Endothelial cell of umbilical vein (primary cell): Measurements from ENCODE around the gene BAMBI. TPM values are rescaled to one million over a fixed set of nuclear protein-coding genes. Genes with fewer than 3 reads are reported as not detected.

Experiments used
- BruUV-seq: library from RNA; stranded (reverse); fragments of 400-500 nt; replicated peaks from 2 replicates; lab custom pipeline; 2021; lab: Mats Ljungman, UMichigan
- CTCF ChIA-PET: fragments of 300-600, 350-600 bp; sonication (Branson Sonifier 250); formaldehyde crosslinking; loops from one replicate; lab custom pipeline; 2021; ENCODE audit warnings: antibody characterized with exemption, inconsistent platforms; lab: Charles Lee
- POLR2A ChIA-PET: fragments of 300-600, 350-600 bp; sonication (Branson Sonifier 250); formaldehyde crosslinking; loops from one replicate; lab custom pipeline; 2021; ENCODE audit warnings: antibody characterized with exemption, inconsistent platforms; lab: Charles Lee
- DNase-seq: peaks from one replicate; pipeline ENCODE4 v3.0.0-alpha.2; 2011; ENCODE audit warnings: low read depth, low spot score
- FAIRE-seq: peaks from 2 replicates; lab custom pipeline; 2011; peaks lifted over from hg19 to GRCh38; lab: Jason Lieb, UNC
- H2AFZ ChIP-seq: 2 replicates; pipeline ENCODE4 v1.6.0; 2012; ENCODE audit warnings: low read depth, low read length, control low read depth, inconsistent platforms
- H3K27ac ChIP-seq: 2 replicates; pipeline ENCODE4 v1.5.1; 2011; ENCODE audit warnings: low read depth, mild to moderate bottlenecking, control low read depth, low read length, moderate library complexity; ENCODE audit not compliant: insufficient read depth
- H3K27me3 ChIP-seq, 2 experiments: 2 replicates each; pipeline versions ENCODE4 v1.6.0 to v1.6.1; 2011; ENCODE audit warnings: low read length in 2 of 2, mixed read lengths in 1 of 2; ENCODE audit not compliant: control insufficient read depth in 2 of 2, insufficient read depth in 2 of 2
- H3K36me3 ChIP-seq, 2 experiments: 2 replicates in 1 of 2; 3 replicates in 1 of 2; pipeline ENCODE4 v1.5.1; 2011; ENCODE audit warnings: low read length in 2 of 2, mild to moderate bottlenecking in 1 of 2, moderate library complexity in 1 of 2; ENCODE audit not compliant: control insufficient read depth in 2 of 2, insufficient read depth in 2 of 2; ENCODE audit errors: extremely low read depth in 1 of 2
- H3K4me1 ChIP-seq: 3 replicates; pipeline ENCODE4 v1.5.1; 2011; ENCODE audit warnings: mild to moderate bottlenecking, low read length; ENCODE audit not compliant: control insufficient read depth, insufficient read depth; ENCODE audit errors: extremely low read depth
- H3K4me2 ChIP-seq: 2 replicates; pipeline ENCODE4 v1.6.1; 2011; ENCODE audit warnings: low read length, control low read depth, mixed read lengths; ENCODE audit not compliant: insufficient read depth
- H3K4me3 ChIP-seq, 3 experiments: fragments of 200-600 bp in 1 of 3; sonication (generic), shearing (Covaris generic) in 1 of 3; replicated peaks in 1 of 3; 2 replicates each; pipeline ENCODE4 v1.5.1; 2011 to 2016; ENCODE audit warnings: control low read depth in 3 of 3, low read length in 3 of 3, mild to moderate bottlenecking in 2 of 3, inconsistent platforms in 1 of 3, low read depth in 1 of 3, moderate library complexity in 1 of 3; ENCODE audit not compliant: insufficient read depth in 1 of 3
- H3K79me2 ChIP-seq: 2 replicates; pipeline ENCODE4 v1.6.0; 2012; ENCODE audit warnings: low read length, inconsistent platforms; ENCODE audit not compliant: control insufficient read depth, insufficient read depth
- H3K9ac ChIP-seq: replicated peaks from 2 replicates; pipeline ENCODE3; 2011; ENCODE audit warnings: low read length, control low read depth; ENCODE audit not compliant: insufficient read depth; ENCODE audit errors: extremely low read depth
- H3K9me1 ChIP-seq: replicated peaks from 3 replicates; pipeline ENCODE4 v1.6.0; 2011; ENCODE audit warnings: mild to moderate bottlenecking, low read length; ENCODE audit not compliant: control insufficient read depth, insufficient read depth; ENCODE audit errors: extremely low read depth
- H3K9me3 ChIP-seq: replicated peaks from 2 replicates; pipeline ENCODE4 v1.5.1; 2012; ENCODE audit warnings: low read length, inconsistent platforms; ENCODE audit not compliant: control insufficient read depth, insufficient read depth
- H4K20me1 ChIP-seq: replicated peaks from 2 replicates; pipeline ENCODE3; 2011; ENCODE audit warnings: mild to moderate bottlenecking, low read length; ENCODE audit not compliant: control insufficient read depth, insufficient read depth; ENCODE audit errors: extremely low read depth
- CTCF ChIP-seq, 2 donors: IDR thresholded peaks; 1 replicate in 1 of 2; 2 replicates in 1 of 2; pipeline ENCODE4 v1.5.1; 2011; ENCODE audit warnings: low read length in 2 of 2, mild to moderate bottlenecking in 2 of 2, moderate library complexity in 2 of 2, control low read depth in 1 of 2, inconsistent platforms in 1 of 2, low read depth in 1 of 2; ENCODE audit not compliant: insufficient read depth in 1 of 2; ENCODE audit errors: extremely low read depth in 1 of 2
- EZH2 ChIP-seq: IDR thresholded peaks from 2 replicates; pipeline ENCODE4 v1.6.1; 2012; ENCODE audit warnings: borderline replicate concordance, low read depth, mild to moderate bottlenecking, moderate library complexity, low read length, inconsistent platforms; ENCODE audit not compliant: severe bottlenecking
- JUN ChIP-seq: IDR thresholded peaks from 2 replicates; pipeline ENCODE4 v1.6.1; 2011; ENCODE audit warnings: borderline replicate concordance, low read depth; ENCODE audit not compliant: insufficient read length, insufficient read depth
- MAX ChIP-seq: IDR thresholded peaks from 2 replicates; pipeline ENCODE4 v1.6.1; 2011; ENCODE audit not compliant: insufficient read depth, insufficient read length
- MYC ChIP-seq: IDR thresholded peaks from one replicate; pipeline ENCODE4 v1.6.1; 2011; ENCODE audit warnings: mild to moderate bottlenecking, low read depth, low read length
- POLR2A ChIP-seq: IDR thresholded peaks from 2 replicates; pipeline ENCODE4 v1.6.1; 2012; ENCODE audit warnings: low read depth, mild to moderate bottlenecking, control low read depth, low read length
- POLR2AphosphoS5 ChIP-seq: IDR thresholded peaks from 2 replicates; pipeline ENCODE4 v1.6.1; 2012; ENCODE audit warnings: low read depth, mild to moderate bottlenecking, control low read depth, low read length, moderate library complexity; ENCODE audit not compliant: insufficient read depth
- dilution Hi-C: fragments of 300-500 bp; cut with MboI; formaldehyde crosslinking; loops from one replicate; pipeline ENCODE4 v1.15.0; 2019; ENCODE audit warnings: low sequenced_read_pairs; ENCODE audit not compliant: extremely low pct_ligation_motif_present
- intact Hi-C: fragments of 100-400 bp; cut with micrococcal nuclease; formaldehyde crosslinking; loops from one replicate; pipeline ENCODE4 v1.10.0; 2022
- polyA plus RNA-seq, 4 experiments: library from polyadenylated mRNA; depleted of rRNA in 3 of 4; stranded (reverse) in 3 of 4; unstranded in 1 of 4; fragments of >200 nt; gene quantifications; 2 replicates each; pipeline versions ENCODE4 v1.2.1 to v1.2.3, GENCODE V29; 2011 to 2012; ENCODE audit warnings: missing spikeins in 1 of 4
- total RNA-seq: library from RNA; stranded (reverse); gene quantifications from 2 replicates; pipeline ENCODE4 v1.2.3, GENCODE V29; 2021

Gene BAMBI
- total and polyA plus RNA-seq, 2 donors (not counting 3 experiments of a cell fraction or from before 2014, with no cell fraction given) = 3.2 to 4.3 TPM

GRCh38 chr10:28716748-28717147 is 39.4 kb downstream of the BAMBI start:
- no peaks in the 10 kb centered on the region for H3K36me3 ChIP-seq
- no peak overlapping the region for H3K4me2 ChIP-seq
- H3K27me3 ChIP-seq = no peaks in the 10 kb centered on the region
- CTCF ChIA-PET = interaction anchor here (1.5 kb wide), 1 partner anchor 20 kb away, joined by 4 read pairs; no protein-coding TSS in a partner anchor
- intact Hi-C loops = no loop called here
- H3K4me1 ChIP-seq = peaks cover 14% of the 10 kb centered on the region
- H3K9ac ChIP-seq = no peak overlapping the region
- dilution Hi-C loops = no loop called here
- no peaks in the 10 kb centered on the region for H3K79me2 ChIP-seq
- no peak for DNase-seq
- TF ChIP-seq EZH2 = no peak
- TF ChIP-seq CTCF (IDR thresholded peaks at IDR 0.05; ENCODE audit: extremely low read depth in 1 of 2, insufficient read depth in 1 of 2, low read depth in 1 of 2, low read length in 2 of 2) = no peak
- no peak overlapping the region for H2AFZ ChIP-seq
- no peaks in the 10 kb centered on the region for H3K9me3 ChIP-seq
- no peak overlapping the region for H3K27ac ChIP-seq
- no peak for FAIRE-seq
- no peak overlapping the region for H3K4me3 ChIP-seq
- POLR2A ChIA-PET = no interaction called here
- H3K9me1 ChIP-seq = no peaks in the 10 kb centered on the region
- BruUV-seq = no TSS peak
- no peaks in the 10 kb centered on the region for H4K20me1 ChIP-seq

GRCh38 chr10:28717656-28718201 is 40.4 kb downstream of the BAMBI start:
- peaks cover 16% of the 10 kb centered on the region for H3K4me1 ChIP-seq
- no peak overlapping the region for H3K9ac ChIP-seq
- ChIA-PET POLR2A (no interaction called here), CTCF (interaction anchor here (0.9 to 1.1 kb wide), 2 partner anchors 38 to 274 kb away, joined by 3 to 4 read pairs; no protein-coding TSS in a partner anchor)
- no peaks in the 10 kb centered on the region for H3K9me3 ChIP-seq
- BruUV-seq = no TSS peak
- no peaks in the 10 kb centered on the region for H3K36me3 ChIP-seq
- intact Hi-C loops (loop anchor here (2.0 kb wide), 1 partner anchor 39 kb away; no protein-coding TSS in a partner anchor), dilution Hi-C loops (no loop called here)
- H4K20me1 ChIP-seq = no peaks in the 10 kb centered on the region
- H3K79me2 ChIP-seq = no peaks in the 10 kb centered on the region
- H3K9me1 ChIP-seq = no peaks in the 10 kb centered on the region
- H2AFZ ChIP-seq = no peak overlapping the region
- TF ChIP-seq JUN (no peak), POLR2A (no peak), MYC (no peak), CTCF (IDR thresholded peaks at IDR 0.05; ENCODE audit: extremely low read depth in 1 of 2, insufficient read depth in 1 of 2, low read depth in 1 of 2, low read length in 2 of 2) (no peak), MAX (no peak), POLR2AphosphoS5 (no peak)
- H3K27me3 ChIP-seq = no peaks in the 10 kb centered on the region
- DNase-seq = no peak
- H3K27ac ChIP-seq = no peak overlapping the region
- FAIRE-seq = no peak
- H3K4me3 ChIP-seq = no peak overlapping the region
- no peak overlapping the region for H3K4me2 ChIP-seq
